NB4 (cell line): ENCODE results near the gene ZDHHC3.

ENCODE experiments used
- POLR2A ChIP-seq: IDR thresholded peaks from 2 replicates; pipeline ENCODE4 v1.6.1; 2011; ENCODE audit warnings: mild to moderate bottlenecking; ENCODE audit not compliant: insufficient read length; ENCODE audit errors: extremely low read depth
- TF ChIP-seq, protein P1 (sequence below): IDR thresholded peaks from one replicate; pipeline ENCODE4 v1.5.1; 2012; ENCODE audit warnings: low read depth, low read length

DNA sequence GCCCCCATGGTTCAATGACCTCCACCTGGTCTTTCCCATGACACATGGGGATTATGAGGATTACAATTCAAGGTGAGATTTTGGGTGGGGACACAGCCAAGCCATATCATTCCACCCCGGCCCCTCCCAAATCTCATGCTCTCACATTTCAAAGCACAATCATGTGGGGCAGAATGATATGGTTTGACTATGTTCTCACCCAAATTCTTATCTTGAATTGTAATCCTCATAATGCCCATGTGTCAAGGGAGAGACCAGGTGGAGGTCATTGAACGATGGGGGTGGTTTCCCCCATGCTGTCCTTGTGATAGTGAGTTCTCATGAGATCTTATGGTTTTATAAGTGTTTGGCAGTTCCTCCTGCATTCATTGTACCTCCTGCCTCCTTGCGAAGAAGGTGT lies 47.7 kb upstream of the ZDHHC3 start:
- TF ChIP-seq, protein P1, sequence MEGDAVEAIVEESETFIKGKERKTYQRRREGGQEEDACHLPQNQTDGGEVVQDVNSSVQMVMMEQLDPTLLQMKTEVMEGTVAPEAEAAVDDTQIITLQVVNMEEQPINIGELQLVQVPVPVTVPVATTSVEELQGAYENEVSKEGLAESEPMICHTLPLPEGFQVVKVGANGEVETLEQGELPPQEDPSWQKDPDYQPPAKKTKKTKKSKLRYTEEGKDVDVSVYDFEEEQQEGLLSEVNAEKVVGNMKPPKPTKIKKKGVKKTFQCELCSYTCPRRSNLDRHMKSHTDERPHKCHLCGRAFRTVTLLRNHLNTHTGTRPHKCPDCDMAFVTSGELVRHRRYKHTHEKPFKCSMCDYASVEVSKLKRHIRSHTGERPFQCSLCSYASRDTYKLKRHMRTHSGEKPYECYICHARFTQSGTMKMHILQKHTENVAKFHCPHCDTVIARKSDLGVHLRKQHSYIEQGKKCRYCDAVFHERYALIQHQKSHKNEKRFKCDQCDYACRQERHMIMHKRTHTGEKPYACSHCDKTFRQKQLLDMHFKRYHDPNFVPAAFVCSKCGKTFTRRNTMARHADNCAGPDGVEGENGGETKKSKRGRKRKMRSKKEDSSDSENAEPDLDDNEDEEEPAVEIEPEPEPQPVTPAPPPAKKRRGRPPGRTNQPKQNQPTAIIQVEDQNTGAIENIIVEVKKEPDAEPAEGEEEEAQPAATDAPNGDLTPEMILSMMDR = no peak
- no peak for TF ChIP-seq POLR2A
